ENCODE measurements around the gene MEI1.

MEI1 gene

GRCh38 chr22:41753984-41754383 is 54.7 kb downstream of the MEI1 start:
- no peak for TF ChIP-seq CTCF (IDR thresholded peaks at IDR 0.05)
- H3K27ac ChIP-seq, result no peak overlapping the region

GRCh38 chr22:41757502-41757901 is 58.2 kb downstream of the MEI1 start:
- Histone ChIP-seq H3K9me3 (no peaks in the 10 kb centered on the region), H3K36me3 (no peaks in the 10 kb centered on the region), H3K27me3 (no peaks in the 10 kb centered on the region), H3K27ac (no peak overlapping the region), H3K4me3 (ENCODE audit: low read depth in 1 of 2, low read length in 1 of 2) (no peak overlapping the region), H3K4me1 (ENCODE audit: control insufficient read depth in 1 of 2, insufficient read depth in 1 of 2, low read depth in 1 of 2, low read length in 1 of 2) (no peaks in the 10 kb centered on the region)
- TF ChIP-seq CTCF (IDR thresholded peaks at IDR 0.05), result no peak

More at GRCh38 chr22:41753984-41754383, 54.7 kb downstream of the MEI1 start:
- Histone ChIP-seq H3K36me3 (no peaks in the 10 kb centered on the region), H3K9me3 (no peaks in the 10 kb centered on the region), H3K4me3 (ENCODE audit: low read depth in 1 of 2, low read length in 1 of 2) (no peak overlapping the region), H3K4me1 (ENCODE audit: control insufficient read depth in 1 of 2, insufficient read depth in 1 of 2, low read depth in 1 of 2, low read length in 1 of 2) (no peaks in the 10 kb centered on the region), H3K27me3 (peaks cover 13% of the 10 kb centered on the region)

GRCh38 chr22:41758231-41758630 is 58.9 kb downstream of the MEI1 start:
- TF ChIP-seq CTCF (IDR thresholded peaks at IDR 0.05), result no peak
- no peaks in the 10 kb centered on the region for H3K9me3 ChIP-seq
- no peak overlapping the region for H3K4me3 ChIP-seq (ENCODE audit: low read depth in 1 of 2, low read length in 1 of 2)
- no peaks in the 10 kb centered on the region for H3K4me1 ChIP-seq (ENCODE audit: control insufficient read depth in 1 of 2, insufficient read depth in 1 of 2, low read depth in 1 of 2, low read length in 1 of 2)
- no peak overlapping the region for H3K27ac ChIP-seq
- H3K36me3 ChIP-seq, result no peaks in the 10 kb centered on the region
- H3K27me3 ChIP-seq, result no peaks in the 10 kb centered on the region

GRCh38 chr22:41762980-41763779 is 63.9 kb downstream of the MEI1 start:
- no peak overlapping the region for H3K4me3 ChIP-seq (ENCODE audit: low read depth in 1 of 2, low read length in 1 of 2)
- H3K27ac ChIP-seq, result no peak overlapping the region
- no peaks in the 10 kb centered on the region for H3K9me3 ChIP-seq
- H3K27me3 ChIP-seq, result no peaks in the 10 kb centered on the region
- no peaks in the 10 kb centered on the region for H3K4me1 ChIP-seq (ENCODE audit: control insufficient read depth in 1 of 2, insufficient read depth in 1 of 2, low read depth in 1 of 2, low read length in 1 of 2)
- TF ChIP-seq CTCF (IDR thresholded peaks at IDR 0.05), result no peak
- H3K36me3 ChIP-seq, result no peaks in the 10 kb centered on the region

- H3K4me3 ChIP-seq (ENCODE audit: low read depth in 1 of 2, low read length in 1 of 2), result no peak overlapping the region
- H3K27me3 ChIP-seq, result no peaks in the 10 kb centered on the region
- H3K9me3 ChIP-seq, result no peaks in the 10 kb centered on the region
- no peaks in the 10 kb centered on the region for H3K4me1 ChIP-seq (ENCODE audit: control insufficient read depth in 1 of 2, insufficient read depth in 1 of 2, low read depth in 1 of 2, low read length in 1 of 2)
- no peak for TF ChIP-seq CTCF (IDR thresholded peaks at IDR 0.05)
- H3K27ac ChIP-seq, result no peak overlapping the region
- no peaks in the 10 kb centered on the region for H3K36me3 ChIP-seq
These were observed 67.2 kb downstream of the MEI1 start for GRCh38 chr22:41766476-41766875.

All from neutrophil (primary cell).